Activated CD4-positive, alpha-beta T cell treated with anti-CD3 and anti-CD28 coated beads, Interleukin-2, amount 10 ng/mL, durations not matched to agents 24 days and 14 days (primary cell): ENCODE data around the gene NELL1. TPM values are rescaled to one million over a fixed set of nuclear protein-coding genes. Genes with fewer than 3 reads are reported as not detected.

Experiments used
- total RNA-seq: library from RNA; stranded (reverse); gene quantifications from 2 replicates; pipeline ENCODE4 v1.2.3, GENCODE V29; 2022

Gene NELL1
- total RNA-seq, 1 donor from 2014 or later: not detected

Other genes starting within 250 kb of the NELL1 start
- gene SLC6A5, start 70.0 kb upstream of the NELL1 start, total RNA-seq: not detected in 2 replicates